ENCODE measurements around the gene CNNM4.
A peak's percentile ranks its signal among the peaks of the same experiment; 100 is the strongest.
"Not testable (repeated sequence)": the region's sequence is repeated elsewhere in the genome, so short reads cannot be mapped to it uniquely, and the experiment has no call there.

Gene CNNM4

DNA sequence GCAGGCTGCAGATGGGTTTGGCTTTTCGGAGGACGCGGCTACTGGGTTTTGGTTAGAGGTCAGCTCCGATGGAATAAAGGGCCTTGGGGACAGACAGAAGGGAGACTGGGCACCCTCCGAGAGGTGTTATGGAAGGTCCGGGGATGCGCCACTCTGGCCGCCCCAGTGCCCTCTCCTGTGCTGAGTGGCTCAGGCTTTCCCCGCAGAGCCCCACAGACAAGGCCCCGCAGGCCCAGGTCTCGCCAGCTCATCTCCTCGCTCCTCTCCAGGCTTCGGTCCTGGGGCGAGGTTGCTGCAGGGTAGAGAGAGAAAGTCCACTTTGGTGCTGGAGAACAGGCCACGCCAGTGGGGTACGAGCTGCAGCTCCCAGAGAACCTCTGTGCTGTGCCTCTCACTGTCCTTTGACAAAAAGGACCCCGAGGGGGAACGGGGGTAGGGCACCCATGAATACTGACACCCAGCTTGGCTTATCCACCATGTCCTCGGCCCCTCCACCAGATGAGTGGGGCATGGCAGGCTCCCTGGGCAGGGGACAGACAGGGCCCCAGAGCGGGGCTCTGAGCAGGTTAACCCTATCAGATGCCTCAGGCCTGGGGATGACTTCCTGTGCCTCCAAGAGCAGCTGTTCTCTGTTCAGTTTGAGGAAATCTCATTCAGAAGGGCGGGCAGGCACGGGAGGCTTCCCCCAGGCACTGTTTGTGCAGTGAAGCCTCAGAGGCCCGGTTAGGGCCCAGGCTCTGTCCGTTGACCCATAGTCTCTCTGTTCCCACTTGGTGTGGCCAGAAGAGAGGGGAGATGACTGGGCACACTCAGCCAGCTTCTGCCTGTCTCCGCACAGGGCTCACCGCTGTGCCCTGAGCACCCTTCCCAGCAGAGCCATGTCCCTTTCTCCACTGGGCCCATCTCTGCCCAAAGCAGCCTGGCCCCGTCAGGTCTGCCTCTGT lies 39.6 kb downstream of the CNNM4 start:
- no peak overlapping the region for H3K27ac ChIP-seq
- H3K4me3 ChIP-seq, result no peak overlapping the region
- no peak for DNase-seq (ENCODE audit: low spot score)
- TF ChIP-seq CTCF (IDR thresholded peaks at IDR 0.05), result no peak

DNA sequence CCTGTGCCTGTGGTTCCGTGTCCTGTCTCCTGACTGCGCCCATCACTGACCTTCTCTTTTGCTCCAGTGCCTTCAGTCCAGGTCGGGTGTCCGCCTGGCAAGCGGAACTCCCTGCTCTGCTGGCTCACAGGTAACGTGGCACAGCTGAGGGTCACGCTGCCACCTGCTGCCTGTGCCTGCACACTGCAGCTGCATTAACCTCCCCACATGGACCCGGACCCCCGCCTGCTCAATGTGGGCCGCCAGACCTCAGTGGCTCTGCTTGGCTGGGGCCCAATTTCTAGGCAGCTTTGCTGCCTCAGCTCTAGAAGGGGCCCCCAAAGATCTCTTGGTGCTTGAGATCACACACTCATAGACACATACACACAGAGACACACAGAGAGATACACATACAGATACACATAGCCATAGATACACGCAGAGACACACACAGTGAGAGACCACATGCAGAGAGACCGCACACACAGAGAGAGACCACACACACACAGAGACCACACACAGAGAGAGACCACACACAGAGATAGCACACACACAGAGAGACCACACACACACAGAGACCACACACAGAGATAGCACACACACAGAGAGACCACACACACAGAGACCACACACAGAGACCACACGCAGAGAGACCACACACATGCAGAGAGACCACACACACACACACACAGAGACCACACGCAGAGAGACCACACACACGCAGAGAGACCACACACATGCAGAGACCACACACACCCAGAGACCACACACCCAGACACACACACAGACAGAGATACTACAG lies 40.5 kb downstream of the CNNM4 start:
- no peak for DNase-seq (ENCODE audit: low spot score)
- no peak overlapping the region for H3K4me3 ChIP-seq
- TF ChIP-seq CTCF (IDR thresholded peaks at IDR 0.05), result peak; percentile 80
- H3K27ac ChIP-seq, result no peak overlapping the region

- no peak for TF ChIP-seq CTCF (IDR thresholded peaks at IDR 0.05)
- Histone ChIP-seq H3K27ac (no peak overlapping the region), H3K4me3 (no peak overlapping the region)
- no peak for DNase-seq (ENCODE audit: low spot score)
Measured at GRCh38 chr2:96801786-96802595, 41.3 kb downstream of the CNNM4 start.

DNA sequence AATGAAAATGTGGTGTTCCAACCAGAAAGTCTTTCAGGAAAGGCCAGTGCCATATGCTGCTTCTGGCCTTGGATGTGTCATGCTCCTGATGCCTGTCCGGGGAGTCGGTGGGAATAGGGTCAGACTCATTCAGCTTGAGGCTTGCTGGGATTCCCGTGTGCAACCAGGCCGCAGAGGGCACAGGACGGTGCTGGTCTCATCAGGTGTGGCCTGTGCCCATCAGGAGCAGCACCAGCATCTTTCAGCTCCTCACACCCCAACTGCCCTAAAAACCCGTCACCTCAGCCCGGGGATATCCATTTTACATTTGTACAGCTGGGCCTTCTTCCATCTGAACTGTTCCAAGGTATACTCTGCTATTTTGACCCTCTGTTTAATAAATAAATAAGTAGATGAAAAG lies 42.0 kb downstream of the CNNM4 start:
- TF ChIP-seq CTCF (IDR thresholded peaks at IDR 0.05), result no peak
- Histone ChIP-seq H3K4me3 (no peak overlapping the region), H3K27ac (no peak overlapping the region)
- no peak for DNase-seq (ENCODE audit: low spot score)

DNA sequence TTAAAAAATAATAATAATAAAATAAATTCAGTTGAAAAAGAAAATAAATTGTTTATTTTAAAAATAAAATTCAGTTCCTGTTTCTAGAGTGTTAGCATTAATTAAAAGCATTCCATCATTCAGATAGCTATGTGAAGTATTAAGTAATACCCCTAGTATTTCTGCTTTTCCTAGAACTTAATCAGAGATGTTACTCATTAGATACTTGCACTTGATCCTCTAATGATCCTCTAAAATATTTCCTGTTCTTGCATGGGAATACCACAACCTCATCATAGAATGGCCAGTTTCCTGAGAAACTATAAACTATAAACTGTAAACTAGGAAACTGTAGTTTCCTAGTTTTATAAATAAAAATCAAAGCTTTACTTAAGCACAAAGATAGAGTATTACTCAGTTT lies 44.3 kb downstream of the CNNM4 start:
- Histone ChIP-seq H3K4me3 (no peak overlapping the region), H3K27ac (no peak overlapping the region)
- no peak for DNase-seq (ENCODE audit: low spot score)
- no peak for TF ChIP-seq CTCF (IDR thresholded peaks at IDR 0.05)

DNA sequence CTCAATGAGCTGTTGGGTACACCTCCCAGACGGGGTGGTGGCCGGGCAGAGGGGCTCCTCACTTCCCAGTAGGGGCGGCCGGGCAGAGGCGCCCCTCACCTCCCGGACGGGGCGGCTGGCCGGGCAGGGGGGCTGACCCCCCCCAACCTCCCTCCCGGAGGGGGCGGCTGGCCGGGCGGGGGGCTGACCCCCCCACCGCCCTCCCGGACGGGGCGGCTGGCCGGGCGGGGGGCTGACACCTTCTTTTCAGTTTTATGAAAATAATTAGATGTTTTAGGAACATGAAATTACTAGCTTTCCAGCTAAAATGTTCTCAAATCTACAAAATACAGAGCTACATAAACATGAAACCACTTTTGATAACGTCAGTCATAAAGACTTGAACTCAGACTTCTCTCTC lies 45.2 kb downstream of the CNNM4 start:
- H3K27ac ChIP-seq; DNase-seq (ENCODE audit: low spot score); H3K4me3 ChIP-seq: not testable (repeated sequence)
